Coronary artery (tissue), 2 donors: ENCODE measurements around the gene RFX3.

Experiments used
- DNase-seq: peaks from one replicate; pipeline ENCODE4 v3.0.0-alpha.2; 2017; ENCODE audit warnings: low spot score
- H3K27ac ChIP-seq, 2 donors: fragments of 200-600 bp; sonication (generic); one replicate each; pipeline ENCODE4 v1.5.1; 2016 to 2019
- H3K4me3 ChIP-seq: fragments of 200-600 bp; sonication (generic); 2 replicates; pipeline ENCODE4 v1.5.1; 2016; ENCODE audit warnings: mild to moderate bottlenecking, moderate library complexity
- CTCF ChIP-seq: fragments of 200-600 bp; sonication (generic); IDR thresholded peaks from one replicate; pipeline ENCODE4 v1.5.1; 2019; ENCODE audit warnings: antibody characterized with exemption

Gene RFX3

GRCh38 chr9:3419893-3420292, 105.9 kb downstream of the RFX3 start:
- no peak for DNase-seq
- no peak for TF ChIP-seq CTCF
- Histone ChIP-seq H3K27ac (no peak overlapping the region), H3K4me3 (no peak overlapping the region)

- no peak for TF ChIP-seq CTCF
- no peak for DNase-seq
Observed at GRCh38 chr9:3415906-3416305, 109.9 kb downstream of the RFX3 start.

GRCh38 chr9:3413984-3414383, 111.8 kb downstream of the RFX3 start:
- H3K4me3 ChIP-seq, result no peak overlapping the region
- no peak for TF ChIP-seq CTCF
- no peak overlapping the region for H3K27ac ChIP-seq
- DNase-seq, result no peak

More at GRCh38 chr9:3415906-3416305, 109.9 kb downstream of the RFX3 start:
- Histone ChIP-seq H3K4me3 (no peak overlapping the region), H3K27ac (no peak overlapping the region)

DNA sequence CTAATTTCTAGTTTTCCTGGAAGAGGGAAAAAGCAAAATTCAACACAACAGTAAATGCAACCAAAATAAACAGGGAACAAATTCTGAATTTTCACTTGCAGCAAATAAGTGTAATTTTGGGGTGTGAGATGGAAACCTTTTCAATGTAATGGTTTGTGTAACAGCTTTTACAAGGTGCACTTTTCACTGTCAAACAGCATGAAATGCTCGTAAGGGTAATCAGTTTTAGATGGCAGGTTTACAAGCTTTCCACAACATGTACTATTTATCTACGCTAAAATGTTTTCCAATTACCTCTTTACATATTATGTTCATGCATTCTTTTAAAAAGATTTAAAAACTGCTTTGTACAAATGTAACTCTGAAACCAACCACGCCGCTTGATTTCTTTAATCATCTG, 115.3 kb downstream of the RFX3 start:
- Histone ChIP-seq H3K27ac (no peak overlapping the region), H3K4me3 (no peak overlapping the region)
- DNase-seq, result no peak
- no peak for TF ChIP-seq CTCF

GRCh38 chr9:3409453-3409852, 116.3 kb downstream of the RFX3 start:
- Histone ChIP-seq H3K4me3 (no peak overlapping the region), H3K27ac (no peak overlapping the region)
- no peak for TF ChIP-seq CTCF
- DNase-seq, result no peak

- no peak for TF ChIP-seq CTCF
- H3K4me3 ChIP-seq, result no peak overlapping the region
- no peak for DNase-seq
- no peak overlapping the region for H3K27ac ChIP-seq
Observed at GRCh38 chr9:3403315-3403714, 122.5 kb downstream of the RFX3 start.

DNA sequence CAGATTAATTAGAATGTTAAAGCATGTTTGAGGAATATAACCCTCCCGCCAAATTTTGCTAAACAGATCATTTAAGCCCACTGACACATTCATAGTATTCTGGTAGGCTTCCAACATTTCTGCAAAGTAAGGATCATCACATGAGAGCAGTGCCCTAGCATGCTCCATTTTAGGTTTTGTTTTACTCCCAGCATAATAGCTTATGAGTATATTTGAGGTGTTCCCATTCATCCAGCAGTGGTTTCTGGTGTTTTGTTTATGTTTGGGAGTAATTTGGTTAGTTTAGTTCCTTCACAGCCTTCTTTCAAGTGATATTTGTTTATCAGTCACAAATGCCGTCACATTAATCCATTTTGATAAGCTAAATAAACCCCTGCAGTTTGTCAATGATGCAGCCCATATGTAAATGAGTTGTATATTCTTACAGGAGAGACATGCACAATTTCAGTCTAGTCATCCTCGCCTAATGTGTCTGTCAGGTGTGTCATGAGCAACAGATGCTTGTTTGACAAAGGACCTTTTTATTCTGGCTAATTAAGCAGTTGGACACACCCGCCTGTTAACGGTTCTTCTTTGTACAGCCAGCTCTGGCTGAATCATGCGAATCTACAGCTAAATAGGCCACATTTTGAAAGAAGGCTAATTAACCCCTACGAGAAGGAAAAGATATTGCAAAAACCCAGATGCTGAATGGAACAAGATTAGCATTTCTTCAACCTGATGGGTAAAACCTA, 124.4 kb downstream of the RFX3 start:
- H3K4me3 ChIP-seq, result no peak overlapping the region
- no peak overlapping the region for H3K27ac ChIP-seq
- DNase-seq, result no peak
- no peak for TF ChIP-seq CTCF
